GM12872 (cell line): ENCODE data around the gene ZNF516.

Source experiments
- TF ChIP-seq, protein P1 (sequence below): IDR thresholded peaks from 3 replicates; pipeline ENCODE4 v1.5.1; 2011; ENCODE audit warnings: low read depth, mild to moderate bottlenecking, low read length, moderate library complexity; ENCODE audit not compliant: insufficient read depth

Gene ZNF516

DNA sequence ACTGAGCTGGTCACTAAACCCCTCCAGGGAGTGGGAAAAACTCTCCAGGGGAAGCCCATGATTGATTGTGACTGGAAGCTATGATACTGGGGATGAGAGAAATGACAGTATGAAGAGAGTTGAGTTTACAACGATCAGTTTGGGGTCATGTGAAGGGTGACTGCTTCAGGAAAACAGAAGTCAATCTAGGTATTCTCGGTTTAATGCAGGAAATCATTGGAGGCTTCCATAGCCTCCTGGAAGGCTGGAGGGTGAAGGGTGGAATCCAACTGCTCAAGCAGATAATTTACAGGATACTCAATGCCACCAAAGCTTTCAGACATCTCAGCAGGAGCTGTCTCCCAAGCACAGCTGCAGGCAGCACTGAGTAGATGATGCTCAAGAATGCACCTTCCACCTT is 154.6 kb downstream of the ZNF516 start:
- TF ChIP-seq, protein P1, sequence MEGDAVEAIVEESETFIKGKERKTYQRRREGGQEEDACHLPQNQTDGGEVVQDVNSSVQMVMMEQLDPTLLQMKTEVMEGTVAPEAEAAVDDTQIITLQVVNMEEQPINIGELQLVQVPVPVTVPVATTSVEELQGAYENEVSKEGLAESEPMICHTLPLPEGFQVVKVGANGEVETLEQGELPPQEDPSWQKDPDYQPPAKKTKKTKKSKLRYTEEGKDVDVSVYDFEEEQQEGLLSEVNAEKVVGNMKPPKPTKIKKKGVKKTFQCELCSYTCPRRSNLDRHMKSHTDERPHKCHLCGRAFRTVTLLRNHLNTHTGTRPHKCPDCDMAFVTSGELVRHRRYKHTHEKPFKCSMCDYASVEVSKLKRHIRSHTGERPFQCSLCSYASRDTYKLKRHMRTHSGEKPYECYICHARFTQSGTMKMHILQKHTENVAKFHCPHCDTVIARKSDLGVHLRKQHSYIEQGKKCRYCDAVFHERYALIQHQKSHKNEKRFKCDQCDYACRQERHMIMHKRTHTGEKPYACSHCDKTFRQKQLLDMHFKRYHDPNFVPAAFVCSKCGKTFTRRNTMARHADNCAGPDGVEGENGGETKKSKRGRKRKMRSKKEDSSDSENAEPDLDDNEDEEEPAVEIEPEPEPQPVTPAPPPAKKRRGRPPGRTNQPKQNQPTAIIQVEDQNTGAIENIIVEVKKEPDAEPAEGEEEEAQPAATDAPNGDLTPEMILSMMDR = no peak

DNA sequence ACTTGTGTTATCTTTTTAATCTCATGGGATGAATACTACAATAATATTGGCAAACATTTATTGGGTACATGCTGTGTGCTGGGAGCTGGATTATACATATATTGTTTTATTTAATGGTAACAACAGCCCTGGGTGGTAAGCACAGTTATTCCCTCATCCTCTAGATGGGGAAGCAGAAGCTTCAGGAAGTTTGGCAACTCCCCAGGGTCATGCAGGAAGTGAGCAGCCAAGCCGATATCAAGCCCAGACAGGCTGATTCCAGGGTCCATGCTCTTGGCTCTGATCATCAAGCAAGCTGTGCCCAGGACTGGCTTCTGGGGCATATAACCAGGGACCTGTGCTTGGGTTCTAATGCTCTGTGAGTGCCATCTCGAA is 155.8 kb downstream of the ZNF516 start:
- TF ChIP-seq, protein P1 = no peak

GRCh38 chr18:76338619-76339245 is 156.3 kb downstream of the ZNF516 start:
- TF ChIP-seq, protein P1 = no peak

DNA sequence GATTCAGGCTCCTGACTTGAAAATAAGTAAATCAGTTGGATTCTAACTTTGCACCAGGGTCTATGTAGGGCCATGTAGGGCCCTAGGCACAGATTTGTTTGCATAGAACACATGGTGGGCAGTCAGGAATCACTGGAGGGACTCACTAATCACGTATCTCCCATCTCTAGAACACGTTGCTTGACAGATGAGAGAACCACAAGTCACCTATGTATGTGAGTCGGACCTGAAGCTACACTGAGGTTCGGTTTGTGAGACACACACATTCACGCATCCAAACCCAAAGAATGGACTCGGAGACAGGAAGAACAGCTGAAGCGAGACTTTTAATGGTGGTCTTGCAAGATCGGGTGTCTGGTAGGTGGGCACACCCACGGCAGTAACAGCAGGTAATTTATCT is 157.0 kb downstream of the ZNF516 start:
- TF ChIP-seq, protein P1 = no peak

GRCh38 chr18:76335859-76336640 is 159.0 kb downstream of the ZNF516 start:
- TF ChIP-seq, protein P1 = no peak

DNA sequence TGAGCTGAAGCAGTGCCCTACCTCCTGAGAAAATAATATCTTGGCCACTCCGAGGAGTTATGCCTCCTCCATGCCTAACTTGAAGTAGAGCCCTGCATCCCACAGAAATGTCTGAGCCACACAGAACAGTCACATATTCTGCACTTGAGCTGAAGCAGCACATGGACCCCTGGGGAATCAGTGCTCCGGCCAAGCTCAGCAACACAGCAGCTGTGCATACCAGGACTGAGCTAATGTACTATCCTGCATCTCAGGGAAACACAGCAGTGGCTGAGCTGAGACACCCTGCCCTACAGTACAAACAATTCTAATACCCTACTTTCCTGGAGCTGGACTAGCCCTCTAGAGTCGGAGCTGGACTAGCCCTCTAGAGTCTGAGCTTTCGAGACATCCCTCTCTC is 166.9 kb downstream of the ZNF516 start:
- TF ChIP-seq, protein P1 = no peak

DNA sequence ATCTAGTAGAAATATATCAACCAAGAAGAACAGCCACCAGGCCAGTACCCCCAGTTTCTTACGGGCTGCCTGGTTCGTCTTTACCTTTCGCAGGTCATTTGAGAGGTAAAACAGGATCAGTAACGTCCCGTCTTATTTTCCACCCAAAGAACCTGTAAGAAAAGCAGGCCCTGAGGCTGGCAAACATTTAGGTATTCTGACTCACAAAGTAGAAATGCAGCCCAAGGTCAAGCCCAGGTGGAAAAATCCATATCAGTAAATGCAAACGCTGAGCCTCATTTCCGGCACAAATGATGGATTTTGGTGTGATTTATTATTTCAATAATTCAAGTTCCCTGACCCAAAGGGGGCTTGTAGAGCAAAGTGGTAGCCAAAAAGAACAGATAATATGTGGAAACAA is 171.2 kb downstream of the ZNF516 start:
- TF ChIP-seq, protein P1 = no peak
